Loucy (cell line): ENCODE results near the gene HIVEP2.

ENCODE experiments used
- EZH2phosphoT487 ChIP-seq: fragments of 200-600 bp; IDR thresholded peaks from 2 replicates; pipeline ENCODE4 v1.6.1; 2018; ENCODE audit warnings: antibody characterized with exemption, mild to moderate bottlenecking, moderate library complexity, borderline replicate concordance
- TF ChIP-seq, protein P1 (sequence below): fragments of 200-600 bp; sonication (generic); conservative IDR thresholded peaks from 2 replicates; pipeline ENCODE4 v1.5.1; 2014; ENCODE audit warnings: mild to moderate bottlenecking, antibody characterized with exemption, low read length

DNA sequence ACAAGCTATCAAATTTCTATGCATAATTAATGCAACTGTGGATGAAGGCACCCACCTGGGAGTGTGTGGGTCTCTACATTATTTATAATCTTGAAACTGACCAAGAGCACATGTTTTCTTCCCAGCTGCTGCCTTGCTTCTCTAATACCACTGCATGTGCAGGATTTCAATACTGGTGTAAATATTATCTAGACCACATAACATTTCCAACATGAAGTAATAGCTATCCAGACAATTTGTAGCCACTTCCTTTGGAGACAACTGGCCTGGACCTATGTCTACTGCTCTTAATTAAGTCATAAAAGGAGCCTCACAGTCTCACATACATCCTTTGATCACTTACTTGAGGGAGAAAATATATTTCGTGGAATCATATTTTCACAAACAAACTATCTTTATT is 180.7 kb downstream of the HIVEP2 start:
- TF ChIP-seq, protein P1, sequence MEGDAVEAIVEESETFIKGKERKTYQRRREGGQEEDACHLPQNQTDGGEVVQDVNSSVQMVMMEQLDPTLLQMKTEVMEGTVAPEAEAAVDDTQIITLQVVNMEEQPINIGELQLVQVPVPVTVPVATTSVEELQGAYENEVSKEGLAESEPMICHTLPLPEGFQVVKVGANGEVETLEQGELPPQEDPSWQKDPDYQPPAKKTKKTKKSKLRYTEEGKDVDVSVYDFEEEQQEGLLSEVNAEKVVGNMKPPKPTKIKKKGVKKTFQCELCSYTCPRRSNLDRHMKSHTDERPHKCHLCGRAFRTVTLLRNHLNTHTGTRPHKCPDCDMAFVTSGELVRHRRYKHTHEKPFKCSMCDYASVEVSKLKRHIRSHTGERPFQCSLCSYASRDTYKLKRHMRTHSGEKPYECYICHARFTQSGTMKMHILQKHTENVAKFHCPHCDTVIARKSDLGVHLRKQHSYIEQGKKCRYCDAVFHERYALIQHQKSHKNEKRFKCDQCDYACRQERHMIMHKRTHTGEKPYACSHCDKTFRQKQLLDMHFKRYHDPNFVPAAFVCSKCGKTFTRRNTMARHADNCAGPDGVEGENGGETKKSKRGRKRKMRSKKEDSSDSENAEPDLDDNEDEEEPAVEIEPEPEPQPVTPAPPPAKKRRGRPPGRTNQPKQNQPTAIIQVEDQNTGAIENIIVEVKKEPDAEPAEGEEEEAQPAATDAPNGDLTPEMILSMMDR: no peak
- no peak for TF ChIP-seq EZH2phosphoT487
